ENCODE data around the gene ITIH3.
A peak's percentile ranks its signal among the peaks of the same experiment; 100 is the strongest.
"Not testable (repeated sequence)": the region's sequence is repeated elsewhere in the genome, so short reads cannot be mapped to it uniquely, and the experiment has no call there.

ITIH3 gene

GRCh38 chr3:52794612-52795099 lies at the start of gene ITIH3:
TSS of gene ITIH3 (plus strand) at chr3:52794796. CDS start at chr3:52794804, 8 bp downstream.
- DNase-seq (ENCODE audit: low read depth), result no peak

DNA sequence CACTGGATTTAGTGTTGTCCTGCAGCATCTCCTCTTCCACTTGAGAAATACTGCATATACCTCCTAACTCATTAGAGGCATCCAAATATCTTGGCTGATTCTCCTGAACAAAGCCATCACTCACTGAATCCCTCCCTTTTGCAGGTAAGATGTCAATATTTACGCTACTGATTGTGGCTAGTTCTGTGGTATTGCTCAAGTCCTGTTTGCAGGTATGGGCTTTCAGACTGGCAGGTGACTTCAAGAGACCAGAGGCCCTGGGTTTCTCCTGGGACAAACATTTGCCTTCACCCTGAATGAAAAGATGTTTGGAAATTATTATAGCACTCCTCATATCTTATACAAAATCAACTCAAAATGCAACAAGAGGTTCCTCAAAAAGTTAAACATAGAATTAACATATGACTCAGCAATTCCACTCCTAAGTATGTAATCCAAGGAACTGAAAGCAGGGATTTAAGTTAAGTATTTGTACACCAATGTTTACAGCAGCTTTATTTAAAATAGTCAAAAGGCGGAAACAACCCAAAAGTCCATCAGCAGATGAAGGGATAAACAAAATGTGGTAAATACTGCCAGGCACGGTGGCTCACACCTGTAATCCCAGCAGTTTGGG lies 42.4 kb upstream of the ITIH3 start:
- DNase-seq (ENCODE audit: low read depth), result no peak

DNA sequence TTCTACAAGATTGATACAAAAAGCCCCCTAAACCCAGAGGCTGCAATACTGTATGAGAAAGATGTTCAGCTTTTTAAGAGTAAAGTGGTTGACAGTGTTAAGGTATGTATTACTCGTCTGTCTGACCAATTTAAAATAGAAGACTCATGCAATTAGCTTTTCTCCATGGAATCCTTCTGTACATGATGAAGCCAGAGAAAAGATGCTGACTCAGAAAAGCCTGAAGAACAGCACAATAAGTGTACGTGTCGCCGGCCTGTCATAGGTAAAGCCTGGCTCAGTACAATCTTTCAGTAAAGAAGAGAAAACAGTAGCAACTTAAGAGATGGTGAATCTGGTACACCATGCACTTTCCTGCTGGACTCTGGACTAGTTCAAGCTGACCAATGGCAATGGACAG lies 40.2 kb upstream of the ITIH3 start:
- no peak for DNase-seq (ENCODE audit: low read depth)

- DNase-seq (ENCODE audit: low read depth), result no peak
Measured at GRCh38 chr3:52756141-52756540, 38.5 kb upstream of the ITIH3 start.

DNA sequence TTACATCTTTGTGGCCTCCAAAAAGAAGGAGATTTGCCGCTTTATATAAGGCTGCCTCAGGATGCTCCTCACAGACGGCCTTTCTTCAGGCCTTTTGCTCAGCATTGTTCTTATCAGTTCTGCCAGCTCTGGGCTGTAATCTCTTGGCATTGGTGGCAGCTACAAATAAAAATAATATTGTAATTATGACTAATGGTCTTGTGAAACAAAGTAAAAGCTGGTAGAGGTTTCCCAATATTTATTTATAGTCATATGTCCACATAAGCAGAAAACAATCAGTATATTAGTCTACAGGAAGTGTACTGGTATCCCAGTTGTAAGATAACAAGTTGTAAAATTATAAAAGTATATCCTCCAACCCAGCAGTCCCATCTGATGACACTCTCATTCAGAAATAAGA lies 31.1 kb upstream of the ITIH3 start:
- DNase-seq (ENCODE audit: low read depth), result no peak

DNA sequence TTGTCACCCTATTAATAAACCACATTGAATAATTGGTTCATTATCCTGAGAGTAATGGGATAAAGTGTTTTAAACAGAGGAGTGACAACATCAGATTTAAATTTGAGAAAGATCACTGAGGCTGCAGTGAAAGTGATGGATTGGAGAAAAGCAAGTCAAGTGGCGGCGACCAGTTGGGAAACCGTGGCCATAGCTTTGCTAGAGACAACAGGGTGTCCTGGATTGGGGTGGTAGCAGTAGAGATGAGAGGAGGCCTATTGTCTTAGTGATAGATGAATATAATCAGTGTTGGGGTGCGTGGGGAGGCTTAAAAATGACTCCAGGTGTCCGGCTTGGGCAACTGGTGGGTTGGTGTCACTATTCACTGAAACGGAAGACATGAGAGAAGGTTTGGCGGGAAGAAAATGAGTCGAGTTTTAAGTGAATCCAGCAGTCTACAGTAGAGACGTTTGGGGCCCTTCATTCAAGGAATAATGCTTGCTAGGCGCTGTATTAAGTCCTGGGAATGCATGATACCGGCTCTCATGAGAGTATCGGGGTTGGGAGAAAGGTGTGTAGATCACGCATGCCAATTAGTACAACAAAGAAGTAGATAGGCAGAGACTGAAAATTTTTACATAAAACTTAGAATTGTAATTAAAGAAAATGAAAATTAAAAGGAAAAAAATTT lies 24.7 kb upstream of the ITIH3 start:
- DNase-seq (ENCODE audit: low read depth), result no peak

DNA sequence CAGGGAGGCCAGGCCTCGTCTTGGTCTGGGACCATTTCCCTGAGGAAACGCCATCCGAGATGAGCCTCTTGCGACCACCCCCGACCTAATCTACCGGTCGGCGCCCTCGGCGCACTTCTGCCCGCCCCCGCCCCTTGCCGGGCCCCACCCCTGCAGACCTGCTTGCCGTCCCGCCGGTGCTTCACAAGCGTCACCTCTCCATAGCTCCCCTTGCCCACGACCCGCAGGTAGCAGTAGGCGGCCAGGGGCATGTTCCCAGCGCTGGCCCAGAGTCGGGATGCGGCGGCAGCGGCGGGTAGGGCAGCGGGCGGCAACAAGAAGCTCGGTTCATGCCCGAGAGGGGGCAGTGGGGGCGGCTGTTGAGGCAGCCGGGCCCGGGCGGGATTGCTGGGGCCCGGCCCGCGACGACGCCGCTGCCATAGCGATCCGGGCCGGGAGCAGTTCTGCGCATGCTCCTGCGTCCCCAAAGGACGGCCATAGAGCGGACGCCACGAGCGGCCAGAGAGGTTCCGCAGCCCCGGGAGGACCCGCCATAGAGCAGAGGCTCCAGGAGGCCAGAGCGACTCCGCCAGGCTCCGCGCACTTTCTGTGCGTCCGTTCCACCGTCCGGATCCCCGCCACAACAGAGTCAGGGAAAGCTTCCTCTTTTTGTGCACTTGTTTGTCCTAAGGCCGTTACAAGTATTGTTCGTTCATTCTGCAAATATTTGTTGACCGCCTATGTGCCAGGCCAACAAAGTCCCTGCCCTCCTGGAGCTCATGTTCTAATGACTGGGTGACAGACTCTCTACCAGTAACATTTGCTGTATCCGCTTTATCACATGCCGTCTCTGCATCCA lies 23.9 kb upstream of the ITIH3 start, which contains the start of gene NEK4:
Gene NEK4, minus strand, starts transcription at position 445 of the 838 bp plus-strand sequence. Its CDS starts 194 bp downstream, at position 251.
- DNase-seq (ENCODE audit: low read depth), result peak; percentile 77

DNA sequence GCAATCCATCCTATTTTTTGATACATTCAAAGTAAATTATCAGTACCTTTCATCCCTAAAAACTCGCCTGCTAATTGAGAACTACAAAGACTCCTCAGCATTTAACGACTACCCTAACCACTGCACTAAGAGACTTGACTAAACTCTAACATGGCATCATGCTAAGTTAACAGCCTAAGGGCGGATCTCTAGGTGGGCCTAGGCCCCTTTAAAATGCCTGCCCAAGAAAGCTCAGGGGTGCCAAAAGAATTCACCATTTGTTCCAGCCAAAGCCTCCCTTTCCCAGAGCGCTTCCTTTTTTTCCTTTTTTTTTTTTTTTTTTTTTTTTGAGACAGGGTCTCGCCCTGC lies 23.3 kb upstream of the ITIH3 start:
- no peak for DNase-seq (ENCODE audit: low read depth)

DNA sequence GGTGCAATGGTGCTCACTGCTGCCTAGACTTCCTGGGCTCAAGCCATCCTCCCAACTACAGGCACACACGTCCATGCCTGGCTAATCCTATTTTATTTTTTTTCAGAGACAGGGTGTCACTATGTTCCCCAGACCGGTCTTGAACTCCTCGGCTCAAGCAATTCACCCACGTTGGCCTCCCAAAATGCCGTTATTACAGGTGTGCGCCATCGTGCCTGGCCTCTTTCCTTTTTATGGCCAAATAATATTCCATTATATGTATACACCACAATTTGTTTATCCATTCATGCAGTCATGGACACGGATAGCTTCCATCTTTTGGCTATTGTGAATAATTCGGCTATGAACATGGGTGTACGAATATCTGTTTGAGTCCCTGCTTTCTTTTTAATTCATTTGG lies 22.9 kb upstream of the ITIH3 start:
- DNase-seq (ENCODE audit: low read depth), result no peak

- DNase-seq (ENCODE audit: low read depth), result no peak
Measured at GRCh38 chr3:52773361-52774065, 21.1 kb upstream of the ITIH3 start.

DNA sequence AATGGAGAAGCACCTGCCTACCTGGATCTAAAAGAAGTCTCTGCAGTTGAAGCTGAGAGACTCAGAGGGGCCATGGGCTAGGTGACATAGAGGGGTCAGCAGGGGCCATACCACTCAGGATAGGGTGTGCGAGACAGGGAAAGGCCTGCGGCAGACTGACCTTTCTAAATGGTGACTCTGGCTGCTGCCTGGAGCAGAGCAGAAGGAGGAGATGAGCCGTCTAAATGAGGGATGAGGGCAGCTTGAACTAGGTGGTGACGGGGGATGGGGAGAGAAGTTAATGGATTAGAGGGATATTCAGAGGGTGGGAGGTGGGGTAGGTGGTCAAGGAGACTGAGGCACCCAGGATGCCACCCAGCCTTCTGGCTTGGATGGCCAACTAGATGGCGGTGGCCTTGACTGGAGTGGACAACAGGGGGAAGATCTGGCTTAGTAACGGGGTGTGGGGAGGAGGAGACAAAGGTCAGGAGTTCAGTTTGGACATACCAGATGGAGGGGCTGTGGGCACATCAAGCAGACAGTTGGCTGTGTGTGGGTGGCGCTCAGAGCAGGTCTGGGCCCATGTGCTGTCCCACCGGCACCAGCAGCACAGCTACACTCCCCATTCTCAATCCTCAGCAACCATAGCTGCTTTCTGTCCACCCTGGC lies 20.4 kb upstream of the ITIH3 start:
- no peak for DNase-seq (ENCODE audit: low read depth)

DNA sequence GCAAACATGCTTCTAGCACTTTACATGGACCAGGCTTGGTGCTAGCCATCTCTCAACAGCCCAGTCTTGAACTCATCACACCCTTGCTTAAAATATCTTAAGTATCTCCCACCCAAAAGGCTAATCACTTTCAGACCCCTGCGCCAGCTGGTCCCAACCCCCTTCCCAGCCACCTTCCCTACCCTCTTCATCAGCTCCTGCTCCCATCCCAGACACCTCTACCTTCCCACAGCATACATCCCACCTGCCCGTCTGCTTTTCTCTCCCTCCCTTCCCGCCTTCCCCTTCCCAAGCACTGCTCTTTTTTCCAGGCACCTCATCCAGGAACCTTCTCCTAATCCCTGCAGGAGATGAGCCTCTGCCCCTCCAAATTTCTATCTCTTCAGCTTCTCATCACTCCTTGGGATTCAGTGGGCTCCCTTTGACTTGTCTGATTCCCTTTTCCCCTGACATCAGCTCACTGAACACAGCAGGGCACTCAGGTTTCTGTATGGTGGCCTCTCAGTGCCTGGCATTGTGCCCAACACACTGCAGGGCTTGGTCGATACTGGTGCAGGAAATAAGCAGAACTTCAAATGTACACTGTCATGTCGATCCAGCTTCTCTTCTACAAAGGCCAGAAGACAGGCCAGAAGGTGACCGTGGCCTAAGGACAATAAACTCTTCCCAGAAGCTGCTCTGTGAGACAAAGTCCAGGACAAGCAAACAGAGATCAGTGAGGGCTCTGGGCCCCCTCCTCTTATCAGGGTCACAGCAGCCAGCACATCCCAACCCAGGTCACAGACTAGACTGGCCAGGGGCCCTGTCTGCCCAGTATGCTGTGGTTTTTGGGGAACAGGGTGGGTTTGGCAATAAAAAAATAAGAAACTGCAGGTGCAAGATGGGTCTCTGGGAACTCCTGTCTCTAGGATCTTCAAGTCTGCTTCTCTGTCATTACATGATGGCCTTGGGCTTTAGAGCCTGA lies 19.4 kb upstream of the ITIH3 start:
- no peak for DNase-seq (ENCODE audit: low read depth)

- DNase-seq (ENCODE audit: low read depth), result no peak
Measured at GRCh38 chr3:52775877-52776276, 18.7 kb upstream of the ITIH3 start.

DNA sequence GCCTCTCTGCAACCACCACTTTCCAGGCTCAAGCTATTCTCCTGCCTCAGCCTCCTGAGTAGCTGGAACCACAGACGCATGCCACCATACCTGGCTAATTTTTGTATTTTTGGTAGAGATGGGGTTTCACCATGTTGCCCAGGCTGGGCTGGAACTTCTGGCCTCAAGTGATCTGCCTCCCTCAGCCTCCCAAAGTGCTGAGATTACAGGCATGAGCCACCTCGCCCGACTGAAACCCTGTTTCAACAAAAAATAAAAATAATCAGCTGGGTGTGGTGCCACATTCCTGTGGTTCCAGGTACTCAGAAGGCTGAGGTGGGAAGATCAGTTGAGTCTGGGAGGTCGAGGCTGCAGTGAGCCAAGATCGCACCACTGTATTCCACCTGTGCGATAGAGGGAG lies 18.1 kb upstream of the ITIH3 start:
- DNase-seq (ENCODE audit: low read depth), result not testable (repeated sequence)

GRCh38 chr3:52777127-52777958 lies 17.3 kb upstream of the ITIH3 start, which contains the start of gene ITIH1:
TSS of gene ITIH1 (plus strand) at chr3:52777599. CDS start at chr3:52777616, 17 bp downstream.
- no peak for DNase-seq (ENCODE audit: low read depth)

DNA sequence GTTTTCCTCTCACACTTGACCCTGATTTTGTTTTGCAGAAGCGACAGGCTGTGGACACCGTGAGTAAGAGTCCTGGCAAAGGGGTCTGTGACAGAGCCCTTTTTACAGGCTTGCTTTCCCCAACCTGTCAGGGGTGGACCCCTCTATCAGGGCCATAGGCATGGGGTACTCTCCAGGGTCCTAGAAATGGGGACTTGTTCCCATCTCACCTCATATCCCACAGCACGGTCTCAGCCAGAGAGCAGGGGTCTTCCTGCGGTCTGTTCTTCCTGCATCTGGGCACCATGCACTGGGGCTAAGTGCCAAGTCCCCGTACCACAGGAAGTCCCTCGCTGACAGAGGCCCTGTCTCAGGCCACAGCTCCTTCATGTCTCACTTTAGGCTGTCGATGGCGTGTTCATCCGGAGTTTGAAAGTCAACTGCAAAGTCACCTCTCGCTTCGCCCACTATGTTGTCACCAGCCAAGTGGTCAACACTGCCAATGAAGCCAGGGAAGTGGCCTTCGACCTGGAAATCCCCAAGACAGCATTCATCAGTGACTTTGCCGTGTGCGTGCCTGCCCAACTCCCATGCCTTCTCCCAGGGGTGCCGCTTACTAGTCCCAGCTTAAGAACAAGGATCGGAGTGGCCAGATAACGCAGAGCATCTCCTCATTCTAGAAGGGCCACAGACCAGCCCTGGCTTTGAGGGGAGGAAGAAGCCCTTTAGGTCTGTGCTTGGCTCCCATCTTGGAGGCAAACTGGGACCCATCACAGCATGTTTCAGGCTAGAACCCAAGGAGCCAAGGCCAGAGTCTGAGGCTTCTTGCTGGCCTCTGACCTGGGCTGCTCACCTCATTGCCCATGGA lies 16.4 kb upstream of the ITIH3 start:
- no peak for DNase-seq (ENCODE audit: low read depth)

- DNase-seq (ENCODE audit: low read depth), result no peak
Measured at GRCh38 chr3:52779011-52779836, 15.4 kb upstream of the ITIH3 start.
